ENCODE results near the gene PDE6H.
A peak's percentile ranks its signal among the peaks of the same experiment; 100 is the strongest.

Gene PDE6H

DNA sequence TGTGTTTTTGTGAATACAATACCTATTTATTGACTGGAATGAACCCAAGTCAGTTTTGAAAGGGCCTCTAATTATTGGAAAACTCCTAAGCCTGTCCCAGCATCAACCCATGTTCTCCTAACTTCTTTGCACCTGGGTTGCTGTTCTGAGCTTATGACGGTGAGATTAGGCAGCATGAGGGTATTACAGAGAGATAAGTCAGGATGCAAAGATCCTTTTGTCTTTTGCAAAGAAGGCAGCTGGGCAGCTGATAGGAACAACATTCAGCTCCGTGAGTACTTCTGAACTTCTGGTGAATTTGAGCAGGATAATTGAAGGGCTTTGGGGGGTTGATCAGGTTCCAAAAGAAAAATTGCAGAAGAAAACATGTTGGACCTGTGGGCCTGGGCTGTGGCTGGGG, at the start of gene PDE6H:
PDE6H (plus strand) TSS at position 227 of the 400 bp plus-strand sequence. CDS start 4,971 bp downstream, outside the sequence.
- DNase-seq = no peak

DNA sequence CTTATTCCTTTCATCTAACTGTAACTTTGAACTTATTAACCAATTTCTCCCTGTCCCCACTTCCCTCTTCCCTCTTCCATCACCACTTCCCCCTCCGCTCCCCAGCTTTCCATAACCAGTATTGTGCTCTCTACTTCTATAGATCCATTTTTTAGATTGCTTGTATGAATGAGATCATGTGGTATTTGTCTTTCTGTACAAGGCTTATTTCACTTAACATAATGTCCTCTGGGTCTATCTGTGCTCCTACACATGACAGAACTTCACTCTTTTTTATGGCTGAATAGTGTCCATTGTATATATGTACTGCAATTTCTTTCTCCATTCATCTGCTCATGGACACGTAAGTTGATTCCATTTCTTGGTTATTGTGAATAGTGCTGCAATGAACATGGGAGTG, 48.9 kb upstream of the PDE6H start:
- no peak for DNase-seq

DNA sequence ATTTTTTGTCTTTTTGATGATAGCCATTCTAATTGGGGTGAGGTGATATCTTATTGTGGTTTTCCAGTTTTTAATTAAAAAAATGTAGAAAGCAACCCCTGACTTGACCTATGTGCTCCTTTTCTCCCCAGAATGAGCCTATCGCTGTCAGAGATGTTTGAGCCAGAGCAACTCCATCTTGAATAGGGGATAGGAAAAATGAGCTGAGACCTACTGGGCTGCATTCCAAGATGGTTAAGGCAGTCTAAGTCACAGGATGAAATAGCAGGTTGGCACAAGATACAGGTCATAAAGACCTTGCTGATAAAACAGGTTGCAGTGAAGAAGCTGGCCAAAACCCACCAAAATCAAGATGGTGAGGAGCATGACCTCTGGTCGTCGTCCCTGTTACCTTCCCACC, 48.3 kb upstream of the PDE6H start:
- no peak for DNase-seq

GRCh38 chr12:14927267-14927666, 45.6 kb upstream of the PDE6H start:
- no peak for DNase-seq

DNA sequence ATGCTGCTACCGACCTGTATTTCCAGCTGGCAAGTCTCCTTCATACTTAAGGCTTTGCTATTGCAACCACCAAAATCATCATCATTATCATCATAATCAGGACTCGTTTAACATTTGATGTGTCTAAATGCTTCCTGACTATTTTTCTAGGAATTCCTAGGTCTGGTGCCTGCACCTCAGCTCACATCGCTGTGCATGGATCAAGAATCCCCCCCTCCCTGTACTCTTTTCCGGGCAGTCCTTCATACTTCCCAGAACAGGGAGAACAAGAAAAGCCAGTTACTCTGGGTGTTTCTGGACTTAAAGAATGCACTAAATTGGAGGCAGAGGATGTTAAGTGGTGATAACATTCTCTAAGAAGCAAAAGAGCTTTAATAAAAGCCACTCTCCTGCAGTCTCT, 43.9 kb upstream of the PDE6H start:
- no peak for DNase-seq

DNA sequence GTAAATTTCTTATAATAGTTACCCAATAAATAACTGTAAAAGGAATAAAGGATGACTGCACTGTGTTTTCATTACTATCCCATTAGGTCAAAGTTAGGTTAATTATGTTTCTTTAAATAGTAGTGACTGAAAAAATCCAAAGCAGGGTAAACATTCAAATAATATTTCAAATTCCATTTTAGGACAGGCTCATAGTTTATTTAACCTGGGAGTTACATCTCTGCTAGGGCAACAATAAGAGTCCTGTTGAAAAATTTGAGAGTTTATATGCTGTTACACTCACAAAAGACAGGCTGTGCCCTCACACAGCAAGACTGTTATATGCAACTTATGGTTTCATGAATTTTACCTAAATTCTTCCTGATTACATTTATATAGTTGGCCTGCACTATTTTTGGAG, 42.5 kb upstream of the PDE6H start:
- no peak for DNase-seq

DNA sequence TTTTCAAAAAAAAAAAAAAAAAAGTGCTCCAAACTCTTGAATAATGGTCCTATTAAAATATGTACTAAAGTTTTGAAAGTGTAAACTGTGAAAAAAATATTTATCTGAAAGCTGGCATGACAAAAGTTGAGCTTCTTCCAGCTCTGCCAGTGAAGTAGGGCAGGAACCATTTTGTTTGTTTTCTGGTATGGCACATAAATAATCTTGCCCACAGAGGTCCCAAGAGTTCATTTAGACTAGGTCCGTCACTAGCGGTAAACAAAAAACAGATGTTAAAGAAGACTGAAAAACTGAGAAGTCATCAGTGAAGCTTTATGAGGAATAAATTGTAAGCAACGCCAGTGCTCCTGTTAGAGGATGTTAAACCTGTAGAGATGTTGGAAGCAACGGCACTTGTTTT, 41.5 kb upstream of the PDE6H start:
- no peak for DNase-seq

GRCh38 chr12:14931791-14932560, 40.9 kb upstream of the PDE6H start:
- DNase-seq = no peak

DNA sequence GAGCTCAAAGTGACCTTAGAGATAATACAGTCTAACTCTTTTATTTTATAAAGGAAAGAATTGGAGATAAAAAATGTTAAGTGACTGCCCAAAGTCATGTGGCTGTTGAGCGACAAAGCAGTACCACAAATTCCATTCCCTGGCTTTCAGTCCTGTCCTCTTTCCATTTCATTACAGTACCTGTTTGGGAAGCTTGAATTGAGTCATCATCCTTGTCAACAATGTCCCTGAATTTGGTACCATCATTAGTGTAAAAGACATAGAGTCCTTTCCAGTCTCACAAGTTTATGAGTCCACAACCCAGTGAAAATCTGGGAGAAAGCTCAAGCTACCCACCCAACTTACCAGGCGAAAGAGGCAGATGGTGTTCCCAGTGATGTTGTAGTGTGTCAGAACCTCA, 38.3 kb upstream of the PDE6H start:
- DNase-seq = no peak

DNA sequence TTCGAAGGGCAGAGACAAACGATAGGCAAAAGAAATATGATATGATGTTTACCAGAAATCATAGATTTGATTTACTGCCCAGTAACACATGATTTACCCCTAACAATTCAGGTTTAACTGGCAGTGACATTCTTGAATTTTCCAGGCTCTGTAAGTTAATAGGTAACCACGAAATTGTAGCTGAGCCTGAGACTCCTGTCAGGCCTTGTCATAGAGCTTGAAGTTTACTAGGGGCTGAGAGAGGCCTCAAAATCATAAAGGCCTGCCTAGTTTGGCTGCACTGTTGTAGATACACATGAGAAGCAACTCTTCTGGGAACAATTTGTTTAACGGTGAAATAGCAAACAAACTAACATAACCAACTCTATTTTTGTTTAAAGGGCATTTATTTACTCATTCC, 37.8 kb upstream of the PDE6H start:
- no peak for DNase-seq

DNA sequence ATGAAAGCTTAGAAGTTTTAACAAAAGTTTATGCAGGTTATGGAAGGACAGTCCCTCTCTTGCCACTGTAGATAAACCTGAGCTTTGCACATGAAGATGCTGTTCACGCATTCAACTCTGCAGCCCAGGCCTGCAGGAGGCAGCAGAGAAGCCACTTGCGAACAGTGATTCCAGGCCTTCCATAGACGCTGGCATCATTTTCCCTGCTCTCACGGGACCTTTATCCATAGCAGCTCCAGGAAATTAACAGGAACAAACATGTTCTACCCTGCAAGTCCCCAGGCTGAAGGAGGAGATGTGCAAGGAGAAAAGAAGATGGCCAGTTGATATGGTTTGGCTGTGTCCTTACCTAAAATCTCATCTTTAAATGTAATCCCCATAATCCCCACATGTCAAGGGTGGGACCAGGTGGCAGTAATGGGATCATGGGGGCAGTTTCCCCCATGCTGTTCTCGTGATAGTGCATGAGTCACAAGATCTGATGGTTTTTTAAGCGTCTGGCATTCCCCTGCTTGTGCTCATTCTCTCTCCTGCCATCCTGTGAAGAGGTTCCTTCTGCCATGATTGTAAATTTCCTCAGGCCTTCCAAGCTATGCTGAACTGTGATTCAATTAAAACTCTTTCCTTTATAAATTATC, 36.5 kb upstream of the PDE6H start:
- no peak for DNase-seq

DNA sequence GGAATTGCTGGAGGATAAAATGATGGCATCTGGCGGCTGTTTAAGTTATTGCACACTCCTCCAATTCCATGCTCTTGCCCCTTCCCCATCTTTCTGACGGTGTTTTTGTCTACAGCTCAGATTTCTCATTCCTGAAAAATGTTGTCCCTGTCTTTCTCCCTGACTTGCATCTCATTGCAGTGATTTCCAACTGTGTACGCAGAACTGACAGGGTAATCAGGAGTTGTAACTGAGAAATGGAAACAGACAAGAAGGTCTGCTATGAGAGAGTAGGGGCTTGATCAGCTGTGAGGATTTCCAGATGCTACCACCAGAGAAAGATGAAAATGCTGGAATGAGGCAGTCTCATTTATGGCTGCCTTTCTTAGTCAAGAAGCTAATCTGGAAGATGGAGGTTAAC, 35.8 kb upstream of the PDE6H start:
- no peak for DNase-seq

- peak; percentile 15 for DNase-seq
Measured at GRCh38 chr12:14937689-14938088, 35.2 kb upstream of the PDE6H start.

DNA sequence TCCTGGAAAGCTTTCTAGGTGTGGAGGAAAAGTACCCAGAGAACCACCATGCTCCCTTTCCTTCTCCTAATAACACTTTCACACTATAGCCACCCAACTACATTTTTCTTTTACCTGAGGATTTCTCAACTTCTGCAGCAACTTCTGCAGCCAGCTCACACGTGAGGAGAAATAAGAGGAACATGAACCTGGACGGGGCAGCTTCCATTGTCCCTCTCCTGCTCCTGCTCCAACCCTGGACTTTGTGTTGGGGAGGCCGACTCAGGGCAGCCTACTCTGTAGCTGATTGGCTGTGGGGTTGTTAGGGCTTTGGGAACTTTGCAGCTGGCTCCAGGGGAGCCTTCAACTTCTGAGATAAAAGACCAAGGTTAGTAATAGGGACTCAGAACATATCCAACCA, 34.5 kb upstream of the PDE6H start, which contains the start of gene ERP27:
ERP27 (minus strand) TSS at position 237 of the 400 bp plus-strand sequence; CDS start at position 208, 29 bp downstream.
- no peak for DNase-seq

DNA sequence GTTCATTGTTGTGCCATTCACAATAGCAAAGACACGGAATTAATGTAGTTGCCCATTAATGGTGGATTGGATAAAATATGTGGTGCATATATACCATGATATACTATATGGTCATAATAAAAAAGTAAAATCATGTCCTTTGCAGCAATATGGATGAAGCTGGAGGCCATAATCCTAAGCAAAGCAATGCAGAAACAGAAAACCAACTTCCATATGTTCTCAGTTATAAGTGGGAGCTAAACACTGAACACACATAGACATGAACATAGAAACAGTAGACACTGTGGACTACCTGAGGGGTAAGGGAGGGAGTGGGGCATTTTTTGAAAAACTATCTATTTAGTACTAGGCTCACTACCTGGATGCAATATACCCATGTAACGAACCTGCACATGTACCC, 31.5 kb upstream of the PDE6H start:
- no peak for DNase-seq

GRCh38 chr12:14942196-14942931, 30.5 kb upstream of the PDE6H start:
- DNase-seq = no peak

DNA sequence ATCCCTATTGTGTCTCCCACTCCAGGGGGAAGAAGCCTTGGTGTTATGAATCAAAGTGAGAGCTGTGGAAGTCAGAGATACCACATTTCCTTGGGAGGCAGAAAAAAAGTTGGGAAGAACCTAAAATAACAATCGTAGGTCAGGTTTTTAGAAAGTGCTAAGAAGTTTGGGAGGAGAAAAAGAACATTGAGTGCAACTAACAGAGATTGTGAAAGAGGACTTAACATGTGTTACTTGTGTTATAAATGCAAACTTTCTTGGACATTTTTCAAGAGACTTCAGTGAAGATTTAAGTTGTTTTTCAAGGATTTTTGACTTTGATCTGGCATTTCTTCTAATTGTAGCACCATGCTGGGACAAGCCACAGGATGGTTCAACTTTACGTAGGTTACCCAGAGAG, 26.7 kb upstream of the PDE6H start:
- DNase-seq = no peak

GRCh38 chr12:14946861-14947260, 26.0 kb upstream of the PDE6H start:
- no peak for DNase-seq

DNA sequence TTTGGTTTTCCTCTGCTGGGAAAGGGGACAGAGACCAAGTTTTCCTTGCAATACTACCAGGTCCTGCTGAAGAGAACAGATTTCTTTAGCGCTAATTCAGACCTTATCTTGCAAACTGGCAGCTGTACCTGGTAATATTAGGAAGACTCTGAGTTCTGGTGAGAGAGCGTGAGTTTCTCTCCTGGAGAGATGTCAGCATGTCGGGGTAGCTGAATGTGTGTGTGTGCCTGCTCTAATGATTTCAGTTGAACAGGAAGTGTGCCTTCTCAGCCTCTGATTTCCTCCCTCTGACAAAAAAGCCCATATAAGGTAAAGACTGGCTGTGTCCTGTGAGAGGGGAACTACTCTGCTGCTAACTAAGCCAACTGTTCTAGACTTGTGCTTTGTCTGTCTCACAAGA, 24.2 kb upstream of the PDE6H start:
- DNase-seq = peak; percentile 74

- no peak for DNase-seq
Measured at GRCh38 chr12:14949631-14950030, 23.2 kb upstream of the PDE6H start.

- no peak for DNase-seq
Measured at GRCh38 chr12:14950421-14950820, 22.4 kb upstream of the PDE6H start.

- DNase-seq = no peak
Measured at GRCh38 chr12:14950982-14951746, 21.7 kb upstream of the PDE6H start.

- DNase-seq = no peak
Measured at GRCh38 chr12:14951851-14952250, 21.0 kb upstream of the PDE6H start.
